SU-DHL-6 (cell line): ENCODE data around the gene MTERF4.

Source experiments
- H2AFZ ChIP-seq: fragments of 200-600 bp; sonication (generic); 2 replicates; pipeline ENCODE4 v1.6.1; 2014; ENCODE audit warnings: low read depth, mild to moderate bottlenecking, moderate library complexity, mixed read lengths, antibody characterized with exemption, low read length; ENCODE audit not compliant: severe bottlenecking
- H3F3A ChIP-seq: fragments of 200-600 bp; shearing (Covaris generic); 2 replicates; pipeline ENCODE4 v1.6.0; 2016; ENCODE audit warnings: antibody characterized with exemption, mild to moderate bottlenecking; ENCODE audit not compliant: insufficient read depth
- H3K27ac ChIP-seq: fragments of 200-600 bp; sonication (generic); 2 replicates; pipeline ENCODE4 v1.5.1; 2016; ENCODE audit warnings: low read depth, mild to moderate bottlenecking, low read length, moderate library complexity, mixed read lengths
- H3K27me3 ChIP-seq: fragments of 200-600 bp; sonication (generic), shearing (Covaris generic); 2 replicates; pipeline ENCODE4 v1.6.0; 2014; ENCODE audit warnings: mild to moderate bottlenecking, low read length
- H3K36me3 ChIP-seq: fragments of 200-600 bp; sonication (generic); 2 replicates; pipeline ENCODE4 v1.6.1; 2014; ENCODE audit warnings: mild to moderate bottlenecking, low read length, mixed read lengths
- H3K4me2 ChIP-seq: fragments of 300-600, 200-600 bp; shearing (Covaris generic), sonication (generic); 2 replicates; pipeline ENCODE4 v1.6.0; 2014; ENCODE audit warnings: low read length, low read depth, mild to moderate bottlenecking; ENCODE audit not compliant: poor library complexity, severe bottlenecking
- H3K4me3 ChIP-seq: fragments of 200-600 bp; sonication (generic); 2 replicates; pipeline ENCODE4 v1.5.1; 2014; ENCODE audit warnings: antibody characterized with exemption, low read length, mild to moderate bottlenecking, mixed read lengths; ENCODE audit not compliant: insufficient read depth, poor library complexity, severe bottlenecking
- H3K79me2 ChIP-seq: fragments of 200-600 bp; sonication (generic); 2 replicates; pipeline ENCODE4 v1.6.1; 2014; ENCODE audit warnings: mild to moderate bottlenecking, low read length, moderate library complexity; ENCODE audit not compliant: insufficient read depth
- H3K9ac ChIP-seq: fragments of 200-600 bp; sonication (generic); 2 replicates; pipeline ENCODE4 v1.7.0; 2014; ENCODE audit warnings: mild to moderate bottlenecking, low read length
- H3K9me2 ChIP-seq: fragments of 200-600 bp; sonication (generic); replicated peaks from 2 replicates; pipeline ENCODE4 v1.6.1; 2014; ENCODE audit warnings: low read length; ENCODE audit not compliant: insufficient read depth
- H3K9me3 ChIP-seq: fragments of 200-600 bp; sonication (generic); 2 replicates; pipeline ENCODE4 v1.6.1; 2014; ENCODE audit warnings: low read length, mixed read lengths; ENCODE audit not compliant: insufficient read depth
- H4K20me1 ChIP-seq: fragments of 200-600 bp; sonication (generic); 2 replicates; pipeline ENCODE4 v1.6.1; 2014; ENCODE audit warnings: low read depth, mild to moderate bottlenecking, antibody characterized with exemption, low read length, moderate library complexity, mixed read lengths
- CTCF ChIP-seq: fragments of 200-600 bp; sonication (generic); IDR thresholded peaks from one replicate; pipeline ENCODE4 v1.5.1; 2017; ENCODE audit warnings: antibody characterized with exemption, mild to moderate bottlenecking, low read length, moderate library complexity; ENCODE audit not compliant: insufficient read depth, poor library complexity, severe bottlenecking
- EZH2phosphoT487 ChIP-seq: fragments of 200-600 bp; sonication (generic), shearing (Covaris generic); conservative IDR thresholded peaks from 2 replicates; pipeline ENCODE4 v1.6.1; 2018; ENCODE audit warnings: mild to moderate bottlenecking, antibody characterized with exemption, low read length, moderate library complexity, mixed read lengths

Gene MTERF4

DNA sequence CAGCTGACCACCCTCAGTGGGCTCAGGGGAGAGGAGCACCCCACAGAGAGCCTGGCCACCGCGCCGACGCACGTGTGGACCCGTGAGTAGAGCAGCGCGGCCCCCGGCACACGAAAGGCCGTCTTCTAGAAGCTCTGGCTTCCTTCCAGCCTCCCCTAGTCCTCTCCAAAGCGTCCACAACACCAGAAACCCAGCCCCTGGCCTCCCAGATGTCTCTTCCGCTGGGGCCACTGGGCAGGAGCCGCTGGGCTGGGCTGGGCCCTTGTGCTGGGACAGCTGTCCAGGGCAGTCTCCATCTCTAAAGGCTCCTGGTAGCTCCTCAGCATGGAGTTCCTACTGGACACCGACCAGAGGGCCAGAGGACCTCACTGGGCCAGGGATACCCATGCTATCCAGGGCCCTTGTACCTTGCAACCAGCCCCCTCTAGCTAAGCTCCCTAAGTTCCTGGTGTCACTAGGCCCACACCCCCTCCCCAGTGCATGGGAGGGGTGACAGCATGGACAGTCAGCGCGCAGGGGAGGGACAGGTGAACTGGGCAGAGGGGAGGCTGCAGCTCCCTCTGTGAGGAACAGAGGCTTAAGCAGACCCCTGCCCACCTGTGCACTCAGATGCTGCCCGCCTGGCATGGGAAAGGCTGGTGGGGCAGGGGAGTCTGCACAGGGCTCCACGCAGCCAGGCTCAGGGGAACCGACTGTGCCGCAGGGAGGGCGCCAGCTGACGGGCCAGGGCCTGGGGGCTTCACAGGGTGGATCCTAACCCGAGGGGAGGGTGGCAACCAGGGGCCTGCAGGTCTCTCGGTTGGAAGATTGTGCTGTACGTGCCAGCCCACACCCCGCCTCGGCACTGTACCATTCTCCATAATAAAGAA is 32.9 kb downstream of the MTERF4 start:
- Histone ChIP-seq H3K9me2 (no peaks in the 10 kb centered on the region), H2AFZ (no peak overlapping the region), H4K20me1 (no peaks in the 10 kb centered on the region), H3K27me3 (no peaks in the 10 kb centered on the region), H3K36me3 (no peaks in the 10 kb centered on the region), H3F3A (no peaks in the 10 kb centered on the region), H3K4me2 (no peak overlapping the region), H3K9me3 (no peaks in the 10 kb centered on the region), H3K27ac (no peak overlapping the region), H3K4me3 (no peak overlapping the region), H3K9ac (no peak overlapping the region), H3K79me2 (no peaks in the 10 kb centered on the region)
- TF ChIP-seq EZH2phosphoT487 (no peak), CTCF (no peak)

GRCh38 chr2:241068136-241068941 is 33.7 kb downstream of the MTERF4 start:
- Histone ChIP-seq H3F3A (no peaks in the 10 kb centered on the region), H3K4me2 (no peak overlapping the region), H3K9me3 (no peaks in the 10 kb centered on the region), H3K79me2 (no peaks in the 10 kb centered on the region), H3K36me3 (no peaks in the 10 kb centered on the region), H3K9me2 (no peaks in the 10 kb centered on the region), H3K9ac (no peak overlapping the region), H2AFZ (no peak overlapping the region), H3K27me3 (no peaks in the 10 kb centered on the region), H3K4me3 (no peak overlapping the region), H3K27ac (no peak overlapping the region), H4K20me1 (no peaks in the 10 kb centered on the region)
- TF ChIP-seq CTCF (no peak), EZH2phosphoT487 (no peak)

- no peaks in the 10 kb centered on the region for H3F3A ChIP-seq
- no peak overlapping the region for H3K27ac ChIP-seq
- no peak overlapping the region for H3K9ac ChIP-seq
- H3K27me3 ChIP-seq = no peaks in the 10 kb centered on the region
- no peak overlapping the region for H3K4me2 ChIP-seq
- no peaks in the 10 kb centered on the region for H4K20me1 ChIP-seq
- H3K9me2 ChIP-seq = no peaks in the 10 kb centered on the region
- TF ChIP-seq CTCF (no peak), EZH2phosphoT487 (no peak)
- no peaks in the 10 kb centered on the region for H3K79me2 ChIP-seq
- H3K4me3 ChIP-seq = no peak overlapping the region
- H2AFZ ChIP-seq = no peak overlapping the region
- H3K36me3 ChIP-seq = no peaks in the 10 kb centered on the region
- no peaks in the 10 kb centered on the region for H3K9me3 ChIP-seq
These were observed 34.5 kb downstream of the MTERF4 start for GRCh38 chr2:241067501-241068135.
